ENCODE results near the gene APCDD1L.

APCDD1L gene

DNA sequence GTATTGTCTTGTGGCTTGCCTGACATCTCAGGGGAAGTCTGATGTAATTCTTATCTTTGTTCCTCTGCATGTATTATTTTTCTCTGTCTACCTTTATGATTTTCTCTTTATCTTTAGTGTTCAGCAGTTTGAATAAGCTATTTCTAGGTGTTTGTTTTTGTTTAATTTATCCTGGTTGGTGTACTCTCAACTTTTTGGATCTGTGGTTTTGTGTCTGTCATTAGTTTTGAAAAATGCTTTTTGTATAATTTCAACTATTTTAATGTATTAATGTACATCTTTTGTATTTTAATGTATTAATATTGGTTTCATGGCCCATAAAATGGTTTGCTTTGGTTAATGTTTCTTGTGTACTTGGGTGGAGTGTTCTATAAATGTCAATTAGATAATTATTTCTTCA, 15.9 kb upstream of the APCDD1L start:
- H3K36me3 ChIP-seq (replicated peaks) = no peaks in the 10 kb centered on the region
- TF ChIP-seq, protein P1, sequence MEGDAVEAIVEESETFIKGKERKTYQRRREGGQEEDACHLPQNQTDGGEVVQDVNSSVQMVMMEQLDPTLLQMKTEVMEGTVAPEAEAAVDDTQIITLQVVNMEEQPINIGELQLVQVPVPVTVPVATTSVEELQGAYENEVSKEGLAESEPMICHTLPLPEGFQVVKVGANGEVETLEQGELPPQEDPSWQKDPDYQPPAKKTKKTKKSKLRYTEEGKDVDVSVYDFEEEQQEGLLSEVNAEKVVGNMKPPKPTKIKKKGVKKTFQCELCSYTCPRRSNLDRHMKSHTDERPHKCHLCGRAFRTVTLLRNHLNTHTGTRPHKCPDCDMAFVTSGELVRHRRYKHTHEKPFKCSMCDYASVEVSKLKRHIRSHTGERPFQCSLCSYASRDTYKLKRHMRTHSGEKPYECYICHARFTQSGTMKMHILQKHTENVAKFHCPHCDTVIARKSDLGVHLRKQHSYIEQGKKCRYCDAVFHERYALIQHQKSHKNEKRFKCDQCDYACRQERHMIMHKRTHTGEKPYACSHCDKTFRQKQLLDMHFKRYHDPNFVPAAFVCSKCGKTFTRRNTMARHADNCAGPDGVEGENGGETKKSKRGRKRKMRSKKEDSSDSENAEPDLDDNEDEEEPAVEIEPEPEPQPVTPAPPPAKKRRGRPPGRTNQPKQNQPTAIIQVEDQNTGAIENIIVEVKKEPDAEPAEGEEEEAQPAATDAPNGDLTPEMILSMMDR (IDR thresholded peaks at IDR 0.05; ENCODE audit: low read depth, low read length, missing control alignments) = no peak
- no peaks in the 10 kb centered on the region for H3K27me3 ChIP-seq (replicated peaks)
- no peak overlapping the region for H3K27ac ChIP-seq
- in situ Hi-C loops (cut with HindIII; ENCODE audit: low pct_ligation_motif_present, low sequenced_read_pairs) = no loop called here
- DNase-seq = no peak
- H3K4me3 ChIP-seq (ENCODE audit: low read depth, low read length) = no peak overlapping the region

DNA sequence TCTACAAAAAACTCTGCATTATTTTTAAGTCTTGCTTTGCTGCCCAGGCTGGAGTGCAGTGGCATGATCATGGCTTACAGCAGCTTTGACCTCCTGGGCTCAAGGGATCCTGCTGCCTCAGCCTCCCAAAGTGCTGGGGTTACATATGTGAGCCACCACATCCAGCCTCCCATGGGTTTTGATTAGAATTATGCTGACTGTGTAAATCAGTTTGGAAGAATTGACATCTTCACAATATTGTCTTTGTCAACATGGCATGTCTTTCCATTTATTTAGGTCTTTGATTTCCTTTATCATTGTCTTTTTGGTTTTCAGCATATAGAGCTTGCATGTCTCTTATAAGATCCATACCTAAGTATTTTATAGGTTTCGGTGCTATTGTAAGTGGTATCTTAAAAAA, 13.2 kb upstream of the APCDD1L start:
- no peak overlapping the region for H3K27ac ChIP-seq
- no peak overlapping the region for H3K4me3 ChIP-seq (ENCODE audit: low read depth, low read length)
- DNase-seq = no peak
- TF ChIP-seq, protein P1 (IDR thresholded peaks at IDR 0.05; ENCODE audit: low read depth, low read length, missing control alignments) = no peak
- no peaks in the 10 kb centered on the region for H3K27me3 ChIP-seq (replicated peaks)
- H3K36me3 ChIP-seq (replicated peaks) = no peaks in the 10 kb centered on the region
- in situ Hi-C loops (cut with HindIII; ENCODE audit: low pct_ligation_motif_present, low sequenced_read_pairs) = no loop called here

DNA sequence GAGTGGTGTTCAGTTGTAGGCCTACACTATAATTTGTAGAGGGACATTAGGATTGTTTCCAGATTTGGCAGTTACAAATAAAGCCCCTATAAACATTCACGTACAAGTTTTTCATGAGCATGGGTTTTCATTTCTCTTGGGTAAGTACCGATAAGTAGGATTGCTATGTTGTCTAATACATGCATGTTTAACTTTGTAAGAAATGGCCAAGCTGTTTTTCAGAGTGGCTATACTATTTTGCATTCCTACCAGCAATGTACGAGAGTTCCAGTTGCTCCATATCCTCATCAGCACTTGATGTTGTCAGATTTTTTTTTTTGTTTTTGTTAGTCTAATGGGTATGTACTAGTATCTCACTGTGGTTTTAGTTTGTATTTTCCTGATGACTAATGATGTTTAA, 11.2 kb upstream of the APCDD1L start:
- Histone ChIP-seq H3K27ac (no peak overlapping the region), H3K27me3 (replicated peaks) (no peaks in the 10 kb centered on the region), H3K4me3 (ENCODE audit: low read depth, low read length) (no peak overlapping the region), H3K36me3 (replicated peaks) (no peaks in the 10 kb centered on the region)
- DNase-seq = no peak
- TF ChIP-seq, protein P1 (IDR thresholded peaks at IDR 0.05; ENCODE audit: low read depth, low read length, missing control alignments) = no peak
- in situ Hi-C loops (cut with HindIII; ENCODE audit: low pct_ligation_motif_present, low sequenced_read_pairs) = no loop called here

DNA sequence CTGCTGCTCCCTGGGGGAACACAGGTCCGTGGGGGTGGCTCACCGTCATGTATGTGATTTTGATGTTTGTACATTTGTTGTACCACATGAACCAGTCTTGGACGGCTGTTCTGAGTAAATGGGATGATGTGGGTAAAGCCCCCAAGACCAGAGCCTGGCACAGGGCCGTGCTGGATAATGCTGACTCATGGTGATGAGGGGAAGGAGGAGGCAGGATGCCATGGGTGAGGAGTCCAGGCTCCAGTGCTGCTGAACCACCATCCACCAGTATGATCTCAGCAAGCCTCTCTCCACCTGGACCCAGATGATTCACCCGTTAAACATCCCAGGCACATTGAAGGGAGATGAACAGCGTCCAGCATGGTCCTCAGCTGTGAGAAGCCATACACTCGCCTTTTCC, 9.6 kb upstream of the APCDD1L start:
- Histone ChIP-seq H3K27ac (no peak overlapping the region), H3K36me3 (replicated peaks) (no peaks in the 10 kb centered on the region), H3K27me3 (replicated peaks) (no peaks in the 10 kb centered on the region), H3K4me3 (ENCODE audit: low read depth, low read length) (no peak overlapping the region)
- in situ Hi-C loops (cut with HindIII; ENCODE audit: low pct_ligation_motif_present, low sequenced_read_pairs) = no loop called here
- no peak for DNase-seq
- TF ChIP-seq, protein P1 (IDR thresholded peaks at IDR 0.05; ENCODE audit: low read depth, low read length, missing control alignments) = no peak

DNA sequence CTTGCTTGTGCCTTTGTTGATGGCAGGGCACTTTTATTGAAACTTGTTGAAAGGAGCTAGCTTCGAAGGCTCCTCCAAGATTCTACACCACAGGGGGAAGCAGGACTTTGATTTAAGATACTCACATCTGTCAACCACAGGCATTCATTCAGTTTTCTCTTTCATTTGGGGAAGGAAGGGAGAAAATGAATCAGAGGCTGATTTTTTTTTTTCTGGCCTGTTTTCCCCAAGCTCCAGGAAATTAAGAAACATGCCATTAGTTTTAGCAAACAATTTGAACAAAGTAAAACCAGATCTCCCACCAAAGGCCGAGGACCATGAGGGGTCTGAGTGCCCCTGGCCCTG, 8.7 kb upstream of the APCDD1L start:
- H3K27ac ChIP-seq = no peak overlapping the region
- no peaks in the 10 kb centered on the region for H3K27me3 ChIP-seq (replicated peaks)
- no peak overlapping the region for H3K4me3 ChIP-seq (ENCODE audit: low read depth, low read length)
- DNase-seq = no peak
- in situ Hi-C loops (cut with HindIII; ENCODE audit: low pct_ligation_motif_present, low sequenced_read_pairs) = no loop called here
- no peaks in the 10 kb centered on the region for H3K36me3 ChIP-seq (replicated peaks)
- TF ChIP-seq, protein P1 (IDR thresholded peaks at IDR 0.05; ENCODE audit: low read depth, low read length, missing control alignments) = no peak

DNA sequence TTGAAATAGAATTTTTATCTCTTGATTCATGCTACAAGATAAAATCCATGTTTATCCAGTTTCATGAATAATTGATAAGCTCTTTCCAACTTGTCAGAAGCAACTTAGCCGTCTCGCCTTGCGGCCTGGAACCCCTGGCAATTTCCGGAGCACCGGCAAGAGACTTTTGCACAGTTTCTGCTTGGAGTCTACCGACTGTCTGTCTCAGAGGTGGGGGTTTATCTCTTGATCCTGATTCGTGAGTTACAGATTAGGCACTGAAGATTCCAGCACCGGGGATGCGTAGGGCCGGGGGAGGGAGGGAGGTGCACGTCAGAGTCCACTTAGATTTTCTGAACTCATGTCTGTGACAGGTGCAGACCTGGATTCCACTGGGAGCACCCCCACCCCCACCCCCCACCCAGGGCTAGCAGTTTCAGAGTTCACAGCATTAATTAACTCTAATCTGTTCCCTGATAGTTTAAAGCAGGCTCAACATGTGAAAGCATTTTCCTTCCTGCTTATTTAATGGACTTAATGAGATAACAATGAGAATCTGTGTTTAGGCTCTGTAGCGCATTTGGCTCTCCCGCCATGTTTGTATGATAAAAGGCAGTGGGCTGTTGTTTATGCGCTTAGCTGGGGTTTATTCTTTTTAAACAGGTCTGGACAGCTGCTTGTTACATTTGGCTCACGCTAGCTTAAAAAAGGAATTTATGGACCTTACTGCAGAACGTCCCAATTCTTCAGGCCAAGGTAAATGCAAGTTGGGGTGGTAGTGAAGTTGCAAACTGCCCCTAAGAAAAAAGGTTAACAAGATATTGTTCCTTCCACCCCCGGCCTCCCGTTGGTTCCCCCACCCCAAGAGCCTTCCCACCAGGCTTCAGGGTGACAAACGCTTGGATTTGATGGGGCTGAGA, 8.1 kb upstream of the APCDD1L start:
- no peak for DNase-seq
- TF ChIP-seq, protein P1 (IDR thresholded peaks at IDR 0.05; ENCODE audit: low read depth, low read length, missing control alignments) = no peak
- in situ Hi-C loops (cut with HindIII; ENCODE audit: low pct_ligation_motif_present, low sequenced_read_pairs) = no loop called here
- Histone ChIP-seq H3K27ac (no peak overlapping the region), H3K27me3 (replicated peaks) (no peaks in the 10 kb centered on the region), H3K36me3 (replicated peaks) (no peaks in the 10 kb centered on the region), H3K4me3 (ENCODE audit: low read depth, low read length) (no peak overlapping the region)
